CD8-positive, alpha-beta memory T cell (primary cell): ENCODE results near the gene OR6K3. TPM values are rescaled to one million over a fixed set of nuclear protein-coding genes. Genes with fewer than 3 reads are reported as not detected.
A peak's percentile ranks its signal among the peaks of the same experiment; 100 is the strongest.

Experiments
- CTCF ChIA-PET: fragments of 350-600 bp; sonication (Branson Sonifier 250); formaldehyde crosslinking; loops from one replicate; lab custom pipeline; 2021; ENCODE audit warnings: antibody characterized with exemption; lab: Charles Lee
- POLR2A ChIA-PET: fragments of 350-600 bp; sonication (Branson Sonifier 250); formaldehyde crosslinking; loops from one replicate; lab custom pipeline; 2021; ENCODE audit warnings: antibody characterized with exemption; lab: Charles Lee
- DNase-seq, 5 donors: peaks; one replicate each; pipeline versions ENCODE4 v3.0.0 to v3.0.0-alpha.2; 2020 to 2022; ENCODE audit warnings: mixed read lengths in 1 of 5
- H3K27ac ChIP-seq: one replicate; pipeline ENCODE4 v1.7.0; 2013; ENCODE audit warnings: low read depth, mild to moderate bottlenecking, low read length, moderate library complexity
- H3K27me3 ChIP-seq: 2 replicates; pipeline ENCODE4 v1.7.0; 2013; ENCODE audit warnings: low read length, mild to moderate bottlenecking; ENCODE audit not compliant: insufficient read depth, poor library complexity, severe bottlenecking
- H3K36me3 ChIP-seq: 2 replicates; pipeline ENCODE4 v1.7.0; 2013; ENCODE audit warnings: mild to moderate bottlenecking, low read length, moderate library complexity; ENCODE audit not compliant: insufficient read depth
- H3K4me1 ChIP-seq: 2 replicates; pipeline ENCODE4 v1.7.0; 2013; ENCODE audit warnings: mild to moderate bottlenecking, low read length, moderate library complexity; ENCODE audit not compliant: insufficient read depth
- H3K4me3 ChIP-seq: 2 replicates; pipeline ENCODE4 v1.7.0; 2013; ENCODE audit warnings: mild to moderate bottlenecking, low read length
- H3K9me3 ChIP-seq: 2 replicates; pipeline ENCODE4 v1.7.0; 2013; ENCODE audit warnings: mild to moderate bottlenecking, low read length
- H3K27ac Mint-ChIP-seq, 8 donors: one replicate each; pipeline ENCODE4 v1.8.0; 2020 to 2021; ENCODE audit warnings: mixed read lengths in 8 of 8, mild to moderate bottlenecking in 6 of 8, inconsistent platforms in 3 of 8, moderate library complexity in 3 of 8
- H3K27me3 Mint-ChIP-seq, 2 donors: one replicate each; pipeline ENCODE4 v1.8.0; 2020 to 2021; ENCODE audit warnings: mixed read lengths in 2 of 2, mild to moderate bottlenecking in 1 of 2, moderate library complexity in 1 of 2
- H3K36me3 Mint-ChIP-seq, 3 donors: one replicate each; pipeline ENCODE4 v1.8.0; 2020 to 2021; ENCODE audit warnings: mixed read lengths in 3 of 3, inconsistent platforms in 1 of 3, mild to moderate bottlenecking in 1 of 3
- H3K4me1 Mint-ChIP-seq, 3 donors: one replicate each; pipeline ENCODE4 v1.8.0; 2020 to 2021; ENCODE audit warnings: mixed read lengths in 3 of 3, inconsistent platforms in 1 of 3, mild to moderate bottlenecking in 1 of 3
- H3K4me3 Mint-ChIP-seq, 7 donors: one replicate each; pipeline ENCODE4 v1.8.0; 2020 to 2021; ENCODE audit warnings: mixed read lengths in 7 of 7, mild to moderate bottlenecking in 6 of 7, moderate library complexity in 4 of 7, inconsistent platforms in 2 of 7
- H3K9me3 Mint-ChIP-seq, 5 donors: one replicate each; pipeline ENCODE4 v1.8.0; 2020 to 2022; ENCODE audit warnings: mixed read lengths in 5 of 5, mild to moderate bottlenecking in 3 of 5, moderate library complexity in 2 of 5, inconsistent platforms in 1 of 5
- polyA plus RNA-seq: library from polyadenylated mRNA; unstranded; fragments of 300-500 nt; fragmentation: Illumina TruSeq; gene quantifications from one replicate; pipeline ENCODE4 v1.2.3, GENCODE V29; 2021
- total RNA-seq, 2 experiments: library from RNA; stranded (reverse); gene quantifications; one replicate each; pipeline ENCODE4 v1.2.3, GENCODE V29; 2021

Gene OR6K3
- total and polyA plus RNA-seq, 3 experiments from 2014 or later, result not detected

DNA sequence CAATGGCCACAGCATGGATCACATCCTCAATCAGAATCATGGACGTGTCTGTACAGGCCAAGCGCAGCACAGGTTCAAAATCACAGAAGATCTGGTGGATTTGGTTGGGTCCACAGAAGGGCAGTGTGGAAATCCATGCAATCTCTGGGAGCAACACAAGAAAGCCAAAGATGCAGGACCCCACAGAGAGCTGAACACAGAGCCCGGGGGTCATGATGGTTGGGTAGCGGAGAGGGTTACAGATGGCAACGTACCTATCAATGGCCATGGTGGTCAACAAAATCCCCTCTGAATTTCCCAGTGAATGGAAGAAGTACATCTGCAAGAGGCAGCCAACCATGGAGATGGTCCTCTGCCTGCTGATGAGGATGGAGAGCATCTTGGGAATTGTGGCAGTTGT, 3.9 kb upstream of the OR6K3 start:
- DNase-seq, result no peak
- Mint-ChIP-seq H3K27ac (no peak overlapping the region), H3K4me1 (no peaks in the 10 kb centered on the region)

DNA sequence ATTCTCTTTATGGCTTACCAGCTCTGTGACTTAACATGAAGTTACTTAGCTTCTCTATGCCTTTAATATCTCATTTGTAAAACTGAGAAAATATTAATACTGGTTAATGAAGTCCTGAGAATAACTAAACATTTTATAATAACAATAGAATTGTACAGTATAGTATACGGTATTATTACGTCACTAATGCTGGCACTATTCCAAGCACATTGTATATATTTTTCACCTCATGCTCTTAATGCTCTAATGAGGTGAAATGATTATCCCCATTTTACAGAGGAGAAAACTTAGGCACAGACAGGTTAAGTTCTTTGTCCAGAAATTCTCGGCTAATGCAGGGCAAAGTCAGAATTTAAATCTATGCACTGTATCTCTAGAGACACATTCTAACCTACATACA, 856 bp downstream of the OR6K3 start:
- Histone ChIP-seq H3K4me3 (no peak overlapping the region), H3K9me3 (no peaks in the 10 kb centered on the region), H3K27ac (no peak overlapping the region), H3K27me3 (no peaks in the 10 kb centered on the region), H3K36me3 (no peaks in the 10 kb centered on the region), H3K4me1 (no peaks in the 10 kb centered on the region)
- ChIA-PET CTCF (no interaction called here), POLR2A (no interaction called here)
- H3K27me3 Mint-ChIP-seq, result peaks cover 20 to 55% of the 10 kb centered on the region in 2 donors
- no peaks in the 10 kb centered on the region for H3K36me3 Mint-ChIP-seq
- H3K4me1 Mint-ChIP-seq, result no peaks in the 10 kb centered on the region
- no peak overlapping the region for H3K4me3 Mint-ChIP-seq
- H3K9me3 Mint-ChIP-seq, result no peaks in the 10 kb centered on the region
- no peak for DNase-seq
- no peak overlapping the region for H3K27ac Mint-ChIP-seq

More for the DNA sequence above, 3.9 kb upstream of the OR6K3 start:
- Mint-ChIP-seq H3K9me3 (no peaks in the 10 kb centered on the region), H3K4me3 (no peak overlapping the region), H3K36me3 (no peaks in the 10 kb centered on the region), H3K27me3 (peaks cover 23 to 46% of the 10 kb centered on the region in 2 donors)
- ChIA-PET CTCF (no interaction called here), POLR2A (no interaction called here)
- H3K9me3 ChIP-seq, result no peaks in the 10 kb centered on the region
- H3K4me3 ChIP-seq, result no peak overlapping the region
- no peak overlapping the region for H3K27ac ChIP-seq
- no peaks in the 10 kb centered on the region for H3K36me3 ChIP-seq
- no peaks in the 10 kb centered on the region for H3K4me1 ChIP-seq
- H3K27me3 ChIP-seq, result no peaks in the 10 kb centered on the region

- H3K4me1 ChIP-seq, result no peaks in the 10 kb centered on the region
- DNase-seq, result no peak
- Mint-ChIP-seq H3K27ac (no peak overlapping the region), H3K4me3 (no peak overlapping the region), H3K36me3 (no peaks in the 10 kb centered on the region), H3K4me1 (no peaks in the 10 kb centered on the region), H3K9me3 (no peaks in the 10 kb centered on the region), H3K27me3 (peaks cover 19 to 58% of the 10 kb centered on the region in 2 donors)
- no peaks in the 10 kb centered on the region for H3K36me3 ChIP-seq
- no peak overlapping the region for H3K4me3 ChIP-seq
- no peaks in the 10 kb centered on the region for H3K27me3 ChIP-seq
- no peak overlapping the region for H3K27ac ChIP-seq
- ChIA-PET POLR2A (no interaction called here), CTCF (no interaction called here)
- no peaks in the 10 kb centered on the region for H3K9me3 ChIP-seq
Measured at GRCh38 chr1:158717344-158717743, 3.2 kb downstream of the OR6K3 start.

GRCh38 chr1:158716335-158716734, 4.2 kb downstream of the OR6K3 start:
- no peak overlapping the region for H3K27ac Mint-ChIP-seq
- no peak overlapping the region for H3K4me3 ChIP-seq
- no peak overlapping the region for H3K27ac ChIP-seq
- ChIA-PET POLR2A (no interaction called here), CTCF (no interaction called here)
- H3K36me3 ChIP-seq, result no peaks in the 10 kb centered on the region
- no peaks in the 10 kb centered on the region for H3K9me3 Mint-ChIP-seq
- peaks cover 19 to 62% of the 10 kb centered on the region in 2 donors for H3K27me3 Mint-ChIP-seq
- H3K4me3 Mint-ChIP-seq, result no peak overlapping the region
- H3K4me1 ChIP-seq, result no peaks in the 10 kb centered on the region
- DNase-seq, result no peak
- H3K27me3 ChIP-seq, result no peaks in the 10 kb centered on the region
- no peaks in the 10 kb centered on the region for H3K36me3 Mint-ChIP-seq
- no peaks in the 10 kb centered on the region for H3K9me3 ChIP-seq
- no peaks in the 10 kb centered on the region for H3K4me1 Mint-ChIP-seq

DNA sequence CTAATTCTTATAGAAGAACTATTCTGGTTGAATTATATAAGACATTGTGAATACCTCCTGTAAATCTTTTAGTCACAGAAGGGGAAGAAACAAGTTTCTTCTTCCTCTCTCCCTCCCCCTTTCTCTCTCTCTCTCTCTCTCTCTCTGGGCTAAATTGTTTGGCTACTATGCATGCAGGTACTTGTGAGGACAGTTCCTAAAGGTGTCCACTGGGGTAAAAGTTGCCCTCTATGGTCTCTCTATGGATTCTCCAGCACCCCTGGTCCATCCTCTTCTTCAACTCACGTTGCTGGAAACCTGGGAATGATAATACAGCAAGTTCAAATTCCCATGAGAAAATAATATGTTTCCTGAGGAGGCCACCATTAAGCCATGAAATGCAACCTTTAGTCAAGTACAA, 5.8 kb downstream of the OR6K3 start:
- no peaks in the 10 kb centered on the region for H3K9me3 Mint-ChIP-seq
- no peaks in the 10 kb centered on the region for H3K4me1 Mint-ChIP-seq
- DNase-seq, result no peak
- Histone ChIP-seq H3K36me3 (no peaks in the 10 kb centered on the region), H3K27ac (no peak overlapping the region), H3K4me1 (no peaks in the 10 kb centered on the region), H3K27me3 (no peaks in the 10 kb centered on the region), H3K9me3 (no peaks in the 10 kb centered on the region), H3K4me3 (no peak overlapping the region)
- H3K36me3 Mint-ChIP-seq, result no peaks in the 10 kb centered on the region
- peak overlapping the region in 1 of 8 donors; percentile 14 for H3K27ac Mint-ChIP-seq
- H3K27me3 Mint-ChIP-seq, result peaks cover 12 to 55% of the 10 kb centered on the region in 2 donors
- ChIA-PET POLR2A (no interaction called here), CTCF (no interaction called here)
- H3K4me3 Mint-ChIP-seq, result no peak overlapping the region

DNA sequence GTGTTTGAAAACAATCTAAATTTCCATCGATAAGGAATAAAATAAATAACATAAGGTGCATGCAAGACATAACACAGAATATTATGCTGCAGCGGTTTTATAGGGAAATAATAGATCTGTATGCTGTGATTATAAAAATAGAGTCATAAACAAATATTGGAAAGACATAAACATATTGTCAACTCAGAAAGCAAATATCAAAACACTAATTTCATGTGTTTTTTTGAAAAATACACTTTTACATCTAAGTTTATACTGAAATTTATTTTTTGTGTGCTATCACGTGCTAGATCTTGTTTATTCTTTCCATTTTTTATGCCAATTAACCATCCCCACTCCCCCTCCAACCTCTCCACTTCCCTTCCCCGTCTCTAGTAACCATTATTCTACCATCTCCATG, 9.4 kb downstream of the OR6K3 start:
- peaks cover 12 to 32% of the 10 kb centered on the region in 2 donors for H3K27me3 Mint-ChIP-seq
- no peak for DNase-seq
- H3K36me3 Mint-ChIP-seq, result no peaks in the 10 kb centered on the region
- H3K9me3 ChIP-seq, result no peaks in the 10 kb centered on the region
- no peak overlapping the region for H3K4me3 ChIP-seq
- H3K9me3 Mint-ChIP-seq, result peaks cover 0 to 2% (median 0%) of the 10 kb centered on the region in 5 donors
- no peak overlapping the region for H3K27ac ChIP-seq
- H3K27ac Mint-ChIP-seq, result no peak overlapping the region
- no peaks in the 10 kb centered on the region for H3K27me3 ChIP-seq
- no peaks in the 10 kb centered on the region for H3K36me3 ChIP-seq
- POLR2A ChIA-PET, result no interaction called here
- no peak overlapping the region for H3K4me3 Mint-ChIP-seq
- H3K4me1 ChIP-seq, result no peaks in the 10 kb centered on the region
- CTCF ChIA-PET, result no interaction called here
- H3K4me1 Mint-ChIP-seq, result no peaks in the 10 kb centered on the region

GRCh38 chr1:158706096-158706495, 14.4 kb downstream of the OR6K3 start:
- no peak overlapping the region for H3K4me3 ChIP-seq
- no peaks in the 10 kb centered on the region for H3K4me1 ChIP-seq
- Mint-ChIP-seq H3K36me3 (no peaks in the 10 kb centered on the region), H3K27ac (no peak overlapping the region), H3K4me1 (no peaks in the 10 kb centered on the region), H3K27me3 (peaks cover under 1 to 6% of the 10 kb centered on the region in 2 donors), H3K9me3 (peaks cover 0 to 2% (median 0%) of the 10 kb centered on the region in 5 donors), H3K4me3 (no peak overlapping the region)
- ChIA-PET CTCF (no interaction called here), POLR2A (no interaction called here)
- no peaks in the 10 kb centered on the region for H3K27me3 ChIP-seq
- no peaks in the 10 kb centered on the region for H3K36me3 ChIP-seq
- DNase-seq, result no peak
- H3K9me3 ChIP-seq, result no peaks in the 10 kb centered on the region
- H3K27ac ChIP-seq, result no peak overlapping the region

DNA sequence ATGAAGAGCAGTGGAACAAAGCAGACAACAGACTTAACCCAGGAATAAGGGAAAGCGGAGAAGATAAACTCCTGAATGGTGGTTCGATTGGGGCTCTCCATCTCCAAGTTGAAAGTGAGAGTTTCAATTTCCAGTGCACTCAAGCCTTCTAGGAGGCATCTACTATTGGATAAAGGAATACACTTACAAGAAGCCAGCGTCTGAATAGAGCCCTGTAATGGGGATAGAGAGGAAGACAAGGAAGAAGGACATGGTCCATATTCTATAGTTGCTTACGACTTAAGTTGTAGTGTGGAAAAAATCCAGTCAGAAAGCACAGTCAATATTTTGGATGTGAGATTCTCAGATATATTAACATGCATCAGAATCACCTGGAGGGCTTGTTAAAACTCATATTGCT, 20.0 kb downstream of the OR6K3 start, which contains the start of gene OR6K2:
TSS of gene OR6K2 (minus strand) at position 101 of the 400 bp plus-strand sequence. CDS start at position 101, 0 bp downstream.
- Mint-ChIP-seq H3K4me1 (no peaks in the 10 kb centered on the region), H3K27me3 (peaks cover 4 to 23% of the 10 kb centered on the region in 2 donors), H3K27ac (no peak within 1 kb of the TSS), H3K36me3 (no peaks in the 10 kb centered on the region), H3K4me3 (no peak within 1 kb of the TSS), H3K9me3 (no peaks in the 10 kb centered on the region)
- Histone ChIP-seq H3K4me3 (no peak within 1 kb of the TSS), H3K27ac (no peak within 1 kb of the TSS), H3K36me3 (no peaks in the 10 kb centered on the region), H3K4me1 (no peaks in the 10 kb centered on the region), H3K27me3 (no peaks in the 10 kb centered on the region), H3K9me3 (no peaks in the 10 kb centered on the region)
- ChIA-PET POLR2A (no interaction called here), CTCF (no interaction called here)
- DNase-seq, result no peak

DNA sequence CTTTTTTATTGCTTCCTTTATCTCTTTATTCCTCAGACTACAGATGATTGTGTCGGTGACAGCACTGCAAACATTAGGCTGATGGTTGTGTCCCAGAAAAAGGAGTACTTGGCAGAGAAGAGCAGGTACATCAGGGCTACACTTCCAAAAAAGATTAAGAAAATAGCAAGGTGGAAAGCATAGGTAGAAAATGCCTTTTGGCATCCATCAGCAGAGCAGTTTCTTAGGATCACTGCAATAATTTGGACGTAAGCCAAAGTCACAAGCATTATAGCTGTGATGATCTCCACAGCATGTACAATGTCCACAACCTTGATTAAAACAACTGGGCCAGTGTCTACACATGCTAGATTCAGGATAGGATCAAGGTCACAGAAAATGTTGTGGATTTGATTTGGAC, 25.9 kb downstream of the OR6K3 start:
- no peaks in the 10 kb centered on the region for H3K9me3 Mint-ChIP-seq
- Histone ChIP-seq H3K27me3 (no peaks in the 10 kb centered on the region), H3K4me1 (no peaks in the 10 kb centered on the region), H3K9me3 (no peaks in the 10 kb centered on the region), H3K27ac (no peak overlapping the region), H3K36me3 (no peaks in the 10 kb centered on the region), H3K4me3 (no peak overlapping the region)
- H3K4me1 Mint-ChIP-seq, result no peaks in the 10 kb centered on the region
- no peak for DNase-seq
- no peaks in the 10 kb centered on the region for H3K36me3 Mint-ChIP-seq
- H3K4me3 Mint-ChIP-seq, result no peak overlapping the region
- CTCF ChIA-PET, result no interaction called here
- POLR2A ChIA-PET, result no interaction called here
- peaks cover 9 to 26% of the 10 kb centered on the region in 2 donors for H3K27me3 Mint-ChIP-seq
- H3K27ac Mint-ChIP-seq, result no peak overlapping the region
